Posterior cingulate gyrus (tissue), 11 donors: Measurements from ENCODE around the gene DMPK.
A peak's percentile ranks its signal among the peaks of the same experiment; 100 is the strongest.
"Not testable (repeated sequence)": the region's sequence is repeated elsewhere in the genome, so short reads cannot be mapped to it uniquely, and the experiment has no call there.

Experiments
- DNase-seq, 10 donors: peaks; one replicate each; pipeline versions ENCODE4 v3.0.0 to v3.0.0-alpha.2; 2020 to 2021; ENCODE audit warnings: mixed read lengths in 3 of 10
- intact Hi-C: fragments of 100-400 bp; cut with DNase I; formaldehyde crosslinking; loops from one replicate; pipeline ENCODE4 v1.15.1; 2023

DMPK gene

DNA sequence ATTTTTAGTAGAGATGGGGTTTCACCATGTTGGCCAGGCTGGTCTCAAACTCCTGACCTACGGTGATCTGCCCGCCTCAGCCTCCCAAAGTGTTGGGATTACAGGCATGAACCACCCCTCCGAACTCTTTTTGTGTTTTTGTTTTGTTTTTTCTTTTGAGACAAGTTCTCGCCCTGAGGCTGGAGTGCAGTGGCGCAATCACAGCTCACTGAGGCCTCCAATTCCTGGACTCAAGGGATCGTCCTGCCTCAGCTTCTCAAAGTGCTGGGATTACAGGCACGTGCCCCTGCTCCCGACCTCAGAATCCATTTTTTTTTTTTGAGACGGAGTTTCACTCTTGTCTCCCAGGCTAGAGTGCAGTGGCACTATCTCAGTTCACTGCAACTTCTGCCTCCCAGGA lies 24.6 kb downstream of the DMPK start:
- intact Hi-C loops, result no loop called here
- DNase-seq, result no peak

DNA sequence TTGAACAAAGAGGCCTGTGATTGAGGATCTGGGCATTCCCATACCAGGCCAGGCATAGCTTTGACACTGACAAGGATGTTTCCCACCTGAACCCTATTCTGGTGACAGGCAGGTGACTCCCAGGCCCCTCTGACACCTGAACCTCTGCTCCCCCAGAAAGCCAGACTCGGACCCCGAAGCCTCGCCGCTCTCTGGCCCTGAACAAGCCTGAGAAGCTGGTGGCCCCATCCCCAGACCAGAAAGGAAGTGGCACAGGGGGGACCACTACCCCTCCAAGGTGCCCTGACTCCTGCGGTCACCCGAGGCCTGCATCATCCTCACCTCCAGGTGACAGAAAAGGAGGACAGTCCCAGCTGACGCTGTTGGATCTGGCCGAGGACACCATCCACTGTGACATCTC lies 28.0 kb downstream of the DMPK start:
- intact Hi-C loops, result no loop called here
- DNase-seq, result no peak

DNA sequence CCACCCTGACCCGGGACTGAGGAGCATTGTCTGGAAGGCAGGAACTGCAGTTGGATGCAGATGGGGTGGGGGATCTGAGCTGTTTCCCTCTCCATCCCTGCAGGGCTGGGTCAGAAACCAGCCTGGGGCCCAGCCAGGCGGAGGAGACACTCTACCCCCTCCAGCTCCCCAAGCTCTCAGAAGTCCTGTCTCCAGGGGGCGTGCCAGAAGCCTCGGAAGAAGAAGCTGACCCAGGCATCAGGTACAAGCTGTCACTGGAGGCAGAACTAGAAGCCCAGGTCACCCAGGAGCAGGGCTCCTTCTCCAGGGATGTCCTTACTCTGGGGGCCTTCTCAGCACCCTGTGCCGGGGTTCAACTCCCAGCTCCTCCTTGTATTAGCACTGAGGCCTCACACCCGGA lies 28.7 kb downstream of the DMPK start:
- intact Hi-C loops, result no loop called here

DNA sequence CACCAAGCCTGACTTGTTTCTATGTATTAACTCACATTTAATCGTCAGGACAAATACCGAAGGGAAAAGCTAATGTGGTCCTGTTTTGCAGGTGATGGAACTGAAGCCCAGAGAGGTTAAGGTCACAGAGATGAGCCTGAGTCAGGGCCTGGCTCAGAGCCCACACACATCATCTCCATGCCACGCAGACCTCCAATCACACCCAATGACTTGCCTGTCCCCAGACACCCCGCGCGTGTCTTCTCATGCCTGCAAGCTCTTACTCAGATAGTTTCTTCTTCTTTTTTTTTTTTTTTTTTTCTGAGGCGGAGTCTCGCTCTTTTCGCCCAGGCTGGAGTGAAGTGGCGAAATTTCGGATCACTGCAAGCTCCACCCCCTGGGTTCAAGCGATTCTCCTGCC lies 29.7 kb downstream of the DMPK start:
- DNase-seq, result no peak
- intact Hi-C loops, result no loop called here

More for the DNA sequence above, 28.7 kb downstream of the DMPK start:
- DNase-seq, result no peak

DNA sequence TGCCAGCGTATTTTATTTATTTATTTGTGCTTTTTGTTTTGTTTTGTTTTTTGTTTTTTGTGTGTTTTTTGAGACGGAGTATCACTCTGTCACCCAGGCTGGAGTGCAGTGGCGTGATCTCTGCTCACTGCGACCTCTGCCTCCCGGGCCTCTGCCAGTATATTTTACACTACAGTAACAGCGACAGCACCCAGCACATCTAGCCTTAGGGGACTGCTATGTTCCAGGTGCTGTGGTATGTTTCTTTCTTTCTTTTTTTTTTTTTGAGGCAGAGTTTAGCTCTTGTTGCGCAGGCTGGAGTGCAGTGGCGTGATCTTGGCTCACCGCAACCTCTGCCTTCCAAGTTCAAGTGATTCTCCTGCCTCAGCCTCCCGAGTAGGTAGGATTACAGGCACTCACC lies 30.8 kb downstream of the DMPK start:
- DNase-seq, intact Hi-C loops: not testable (repeated sequence)

DNA sequence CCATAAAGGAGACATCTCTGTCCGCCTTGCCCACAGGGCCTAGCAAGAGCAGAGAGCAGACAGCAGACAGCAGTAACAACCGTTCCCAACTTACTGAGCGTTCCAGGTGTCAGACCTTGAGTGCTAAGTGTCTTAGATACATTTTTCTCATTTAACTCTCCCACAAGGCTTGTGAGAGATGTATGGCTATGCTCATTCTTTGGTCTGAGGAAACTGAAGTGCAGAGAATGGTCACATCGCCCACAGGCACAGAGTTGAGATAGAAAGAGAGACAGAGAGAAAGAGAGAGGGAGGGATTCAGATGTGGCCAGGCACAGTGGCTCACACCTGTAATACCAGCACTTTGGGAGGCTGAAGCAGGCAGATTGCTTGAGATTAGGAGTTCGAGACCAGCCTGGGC lies 34.8 kb downstream of the DMPK start:
- intact Hi-C loops, result no loop called here
- DNase-seq, result no peak

DNA sequence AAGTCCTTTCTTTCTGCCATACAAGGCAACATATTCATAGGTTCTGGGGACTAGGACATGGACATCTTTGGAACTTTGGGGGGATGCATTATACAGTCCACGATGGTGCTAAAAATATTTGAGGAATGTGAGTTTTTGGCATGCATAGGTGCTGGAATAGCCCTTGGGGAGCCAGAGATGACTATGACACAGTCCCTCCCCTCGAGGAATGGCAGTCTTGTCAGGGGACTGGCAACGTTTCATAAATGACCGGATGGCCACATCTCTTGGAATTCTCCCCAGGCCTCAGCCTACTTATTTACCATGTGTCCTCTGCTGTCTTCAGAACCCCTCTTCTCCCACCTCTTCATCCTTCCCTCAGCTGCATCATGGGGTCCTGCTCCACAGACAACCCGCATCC lies 35.4 kb downstream of the DMPK start:
- intact Hi-C loops, result no loop called here
- no peak for DNase-seq

DNA sequence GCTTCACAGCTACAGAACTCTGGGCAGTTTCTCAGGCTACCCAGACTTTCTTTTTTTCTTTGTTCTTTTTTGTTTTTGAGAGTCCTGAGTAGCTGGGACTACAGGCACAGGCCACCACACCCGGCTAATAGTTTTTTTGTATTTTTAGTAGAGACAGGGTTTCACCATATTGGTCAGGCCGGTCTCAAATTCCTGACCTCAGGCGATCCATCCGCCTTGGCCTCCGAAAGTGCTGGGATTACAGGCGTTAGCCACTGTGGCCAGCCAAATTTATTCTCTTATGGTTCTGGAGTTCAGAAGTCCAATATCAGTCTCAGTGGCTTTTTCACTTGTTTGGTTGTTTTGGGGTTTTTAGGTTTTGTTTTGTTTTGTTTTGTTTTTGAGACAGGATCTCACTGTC lies 36.7 kb downstream of the DMPK start:
- intact Hi-C loops, result no loop called here
- DNase-seq, result no peak

DNA sequence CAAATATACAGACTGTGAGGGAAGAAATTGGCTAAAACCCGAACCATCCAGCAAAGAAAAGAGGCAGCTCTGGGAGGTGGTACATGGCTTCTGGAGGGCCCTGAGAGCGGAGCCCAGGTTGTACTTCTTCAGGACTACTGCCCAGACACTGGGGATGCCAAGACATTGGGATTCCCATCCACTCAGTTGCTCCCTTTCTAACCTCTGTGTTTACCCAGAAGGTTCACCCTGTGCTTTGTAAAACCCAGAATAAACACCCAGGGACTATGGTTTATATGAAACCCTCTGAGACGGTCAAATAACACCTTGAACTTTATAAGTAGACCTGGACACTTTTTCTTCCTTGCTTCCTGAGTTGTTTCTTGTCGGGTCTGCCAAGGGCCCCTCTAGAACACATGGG lies 39.3 kb downstream of the DMPK start:
- intact Hi-C loops, result no loop called here
- DNase-seq, result no peak

DNA sequence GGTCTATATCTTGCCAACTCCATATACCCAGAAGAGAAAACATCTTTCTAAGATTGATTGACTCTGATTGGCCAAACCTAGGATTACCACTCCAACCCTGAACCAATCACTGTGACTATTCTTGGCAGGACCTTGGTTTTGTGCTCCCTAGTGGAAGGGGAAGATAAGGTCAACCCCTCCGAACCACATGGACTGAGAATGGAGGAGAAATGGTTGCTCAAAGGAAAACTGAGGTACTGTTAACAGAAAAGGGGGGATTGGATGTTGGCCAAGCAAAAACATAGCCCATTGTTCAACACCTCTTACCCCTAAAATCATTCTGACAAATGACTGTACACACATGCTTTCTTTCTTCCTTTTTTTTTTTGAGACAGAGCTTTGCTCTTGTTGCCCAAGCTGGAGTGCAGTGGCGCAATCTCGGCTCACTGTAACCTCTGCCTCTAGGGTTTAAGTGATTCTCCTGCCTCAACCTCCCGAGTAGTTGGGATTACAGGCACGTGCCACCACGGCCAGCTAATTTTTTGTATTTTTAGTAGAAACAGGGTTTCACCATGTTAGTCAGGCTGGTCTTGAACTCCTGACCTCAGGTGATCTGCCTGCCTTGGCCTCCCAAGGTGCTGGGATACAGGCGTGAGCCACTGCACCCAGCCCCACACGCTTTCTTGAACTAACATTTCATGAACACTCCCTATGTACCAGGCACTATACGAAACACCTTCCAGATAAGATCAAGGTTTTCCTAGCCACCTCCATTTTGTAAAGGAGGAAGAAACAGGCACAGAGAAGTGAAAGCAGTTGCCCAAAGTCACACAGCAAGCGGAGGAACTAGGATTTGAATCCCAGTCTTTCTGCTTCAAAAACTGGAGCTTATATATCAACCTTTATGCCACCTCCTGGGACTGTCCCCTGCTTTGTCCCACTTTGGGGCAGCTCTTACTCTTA lies 42.5 kb downstream of the DMPK start:
- DNase-seq, result no peak
- intact Hi-C loops, result no loop called here

DNA sequence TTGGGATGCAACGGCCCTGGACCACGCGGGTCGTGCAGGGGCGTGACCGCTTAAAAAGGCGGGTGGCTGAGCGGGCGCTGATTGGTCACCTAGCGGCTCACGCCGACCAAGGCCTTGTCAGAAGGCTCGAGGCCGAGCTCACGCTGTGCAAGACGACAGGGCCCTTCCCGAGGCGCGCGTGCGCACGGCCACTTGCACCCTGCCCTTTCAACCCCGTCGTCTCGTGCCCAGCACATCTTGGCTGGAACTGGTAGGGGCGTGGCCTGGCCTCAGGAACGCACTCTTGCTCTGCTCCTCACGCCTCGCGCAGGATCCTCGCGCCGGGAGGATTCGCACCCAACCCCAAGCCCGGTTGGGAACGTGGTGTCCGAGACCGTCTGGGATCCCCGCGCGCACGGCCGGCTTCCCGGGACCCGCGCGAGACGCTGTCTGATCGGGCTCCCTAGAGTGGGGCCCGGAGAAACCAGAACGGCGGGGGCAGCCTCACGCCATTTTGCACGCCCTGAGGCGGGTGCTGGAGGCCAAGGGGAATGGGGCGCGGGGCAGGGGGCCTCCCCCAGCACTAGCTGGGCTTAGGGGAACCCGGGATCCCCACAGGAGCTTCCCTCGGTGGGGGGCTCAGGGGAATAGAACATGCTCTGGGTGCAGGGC lies 49.0 kb downstream of the DMPK start, which contains the start of gene MEIOSIN:
MEIOSIN (plus strand) TSS at position 280 of the 651 bp plus-strand sequence. CDS start 1,938 bp downstream, outside the sequence.
- intact Hi-C loops, result loop anchor here (5.0 kb wide), 1 partner anchor 34 kb away; the partner anchor contains the start of gene SIX5
- peak in 1 of 10 donors; percentile 74 for DNase-seq

DNA sequence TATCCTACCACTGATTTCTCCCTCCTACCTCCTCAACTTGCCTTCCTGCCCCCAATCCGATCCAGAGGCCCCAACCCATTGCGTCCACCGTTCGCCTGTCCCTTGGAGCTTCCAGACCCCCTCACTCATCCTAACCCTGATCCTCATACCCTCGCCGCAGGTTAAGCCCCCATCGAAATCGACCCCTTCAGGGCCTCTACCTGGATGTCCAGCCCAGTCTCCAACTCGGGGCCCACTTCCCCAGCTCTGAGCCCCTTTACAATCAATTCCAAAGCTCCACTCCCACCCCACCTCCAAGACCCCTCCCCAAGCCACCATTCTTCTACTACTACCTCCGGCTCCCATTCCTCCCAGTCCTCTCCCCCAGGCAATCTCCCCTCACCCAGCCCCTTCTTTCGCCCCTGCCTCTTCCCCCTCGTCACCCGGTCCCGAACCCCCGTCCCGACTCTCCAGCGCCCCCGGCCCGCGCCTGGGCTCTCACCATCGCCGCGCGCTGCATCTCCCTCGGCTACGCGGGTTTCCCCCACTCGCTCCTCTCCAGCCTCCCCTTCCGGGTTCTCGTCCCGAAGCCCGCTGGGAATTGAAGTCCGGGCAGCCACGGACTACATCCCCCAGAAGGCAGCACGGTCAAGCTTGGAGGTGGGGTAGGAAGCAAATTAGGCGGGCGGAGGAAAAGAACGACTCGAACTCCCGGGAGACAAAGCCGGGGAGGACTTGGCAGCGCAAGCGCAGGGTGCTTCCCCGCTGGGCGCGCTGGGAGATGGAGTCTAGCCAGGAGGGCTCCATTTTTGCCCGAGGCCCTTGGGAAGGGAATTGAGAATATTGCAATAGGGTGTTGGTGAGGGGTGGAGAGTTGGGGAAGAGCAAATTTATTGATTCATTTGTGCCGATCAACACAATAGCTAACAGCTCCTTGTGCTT lies 51.7 kb downstream of the DMPK start, which contains the start of gene FBXO46:
FBXO46 (minus strand) TSS at position 529 of the 921 bp plus-strand sequence. CDS start 17,401 bp downstream, outside the sequence.
- peak; percentile 96 to 99 (median 98) for DNase-seq
- intact Hi-C loops, result loop anchor here (5.0 kb wide), 1 partner anchor 37 kb away; the partner anchor contains the start of gene SIX5

DNA sequence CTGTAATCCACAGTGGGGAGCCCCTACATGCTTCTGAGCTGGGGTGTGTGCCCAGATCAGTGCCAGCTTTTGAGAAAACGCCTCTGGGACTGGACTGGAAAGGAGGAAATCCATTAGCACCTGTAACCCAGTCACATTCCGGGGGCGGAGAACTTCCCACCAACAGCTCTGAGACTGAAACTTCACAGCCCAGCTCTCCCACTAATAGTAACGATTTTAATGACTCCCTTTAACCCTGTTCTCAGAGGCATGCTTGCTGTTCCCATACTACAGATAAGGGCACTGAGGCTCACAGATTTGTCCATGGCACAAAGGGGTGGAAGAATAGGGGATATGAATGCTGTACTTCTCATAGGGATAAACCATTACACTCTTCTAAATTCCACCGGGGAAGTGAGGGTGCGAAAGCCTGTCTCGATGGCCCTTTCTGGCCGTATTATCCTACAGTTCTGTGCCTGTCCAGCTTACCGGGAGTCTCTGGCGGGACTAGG lies 52.4 kb downstream of the DMPK start:
- intact Hi-C loops, result loop anchor here (5.0 kb wide), 1 partner anchor 37 kb away; the partner anchor contains the start of gene SIX5
- DNase-seq, result peak in 1 of 10 donors; percentile 38

DNA sequence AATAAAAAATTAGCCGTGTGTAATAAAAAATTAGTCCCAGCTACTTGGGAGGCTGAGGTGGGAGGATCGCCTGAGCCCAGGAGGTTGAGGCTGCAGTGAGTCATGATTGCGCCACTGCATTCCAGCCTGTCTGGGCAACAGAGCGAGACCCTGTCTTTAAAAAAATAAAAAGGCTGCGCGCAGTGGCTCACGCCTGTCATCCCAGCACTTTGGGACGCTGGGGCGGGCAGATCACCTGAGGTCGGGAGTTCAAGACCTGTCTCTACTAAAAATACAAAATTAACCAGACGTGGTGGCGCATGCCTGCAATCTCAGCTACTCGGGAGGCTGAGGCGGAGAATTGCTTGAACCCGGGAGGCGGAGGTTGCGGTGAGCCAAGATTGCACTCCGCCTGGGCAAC lies 53.6 kb downstream of the DMPK start:
- DNase-seq, result peak in 1 of 10 donors; percentile 75
- intact Hi-C loops, result not testable (repeated sequence)

DNA sequence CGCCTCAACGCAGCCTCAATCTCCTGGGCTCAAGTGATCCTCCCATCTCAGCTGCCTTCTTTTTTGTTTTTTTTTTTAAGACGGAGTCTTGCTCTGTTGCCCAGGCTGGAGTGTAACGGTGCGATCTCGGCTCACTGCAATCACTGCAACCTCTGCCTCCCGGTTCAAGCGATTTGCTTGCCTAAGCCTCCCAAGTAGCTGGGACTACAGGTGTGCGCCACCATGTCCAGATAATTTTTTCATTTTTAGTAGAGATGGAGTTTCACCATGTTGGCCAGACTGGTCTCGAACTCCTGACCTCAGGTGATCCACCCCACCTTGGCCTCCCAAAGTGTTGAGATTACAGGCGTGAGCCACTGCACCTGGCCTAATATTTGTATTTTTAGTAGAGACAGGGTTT lies 62.2 kb downstream of the DMPK start:
- intact Hi-C loops, DNase-seq: not testable (repeated sequence)
